ENCODE results near the gene DIS3L2.
"Not testable (repeated sequence)": the region's sequence is repeated elsewhere in the genome, so short reads cannot be mapped to it uniquely, and the experiment has no call there.

The DIS3L2 gene

GRCh38 chr2:231928901-231929725 is 32.4 kb upstream of the DIS3L2 start:
- DNase-seq, result no peak

GRCh38 chr2:231929961-231930592 is 31.4 kb upstream of the DIS3L2 start:
- peak; percentile 74 for DNase-seq

- peak; percentile 85 for DNase-seq
Observed at GRCh38 chr2:231930593-231931281, 30.8 kb upstream of the DIS3L2 start.

DNA sequence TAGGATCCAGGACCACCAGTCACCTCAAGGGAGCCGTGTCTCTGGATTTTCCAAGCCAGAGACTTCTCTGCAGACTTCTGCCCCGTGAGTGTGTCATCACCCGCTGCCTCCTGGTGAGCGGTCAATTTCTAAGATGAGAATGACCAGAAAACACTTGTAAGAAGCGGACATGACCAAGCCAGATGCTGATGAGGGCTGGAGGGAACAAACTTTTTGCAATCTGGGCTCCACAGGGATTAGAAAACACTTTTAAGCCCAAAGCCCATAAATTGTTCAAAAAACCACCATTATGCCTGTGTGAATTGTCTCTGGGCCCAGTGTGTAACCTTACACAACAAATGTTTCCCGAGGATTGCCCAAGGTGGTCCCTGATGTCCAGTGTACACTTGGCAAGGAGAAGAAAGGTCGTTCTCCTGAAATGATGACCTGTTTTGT is 30.0 kb upstream of the DIS3L2 start:
- DNase-seq, result no peak

- DNase-seq, result no peak
Observed at GRCh38 chr2:231932711-231932970, 28.9 kb upstream of the DIS3L2 start.

- peak; percentile 37 for DNase-seq
Observed at GRCh38 chr2:231932985-231933915, 28.3 kb upstream of the DIS3L2 start.

DNA sequence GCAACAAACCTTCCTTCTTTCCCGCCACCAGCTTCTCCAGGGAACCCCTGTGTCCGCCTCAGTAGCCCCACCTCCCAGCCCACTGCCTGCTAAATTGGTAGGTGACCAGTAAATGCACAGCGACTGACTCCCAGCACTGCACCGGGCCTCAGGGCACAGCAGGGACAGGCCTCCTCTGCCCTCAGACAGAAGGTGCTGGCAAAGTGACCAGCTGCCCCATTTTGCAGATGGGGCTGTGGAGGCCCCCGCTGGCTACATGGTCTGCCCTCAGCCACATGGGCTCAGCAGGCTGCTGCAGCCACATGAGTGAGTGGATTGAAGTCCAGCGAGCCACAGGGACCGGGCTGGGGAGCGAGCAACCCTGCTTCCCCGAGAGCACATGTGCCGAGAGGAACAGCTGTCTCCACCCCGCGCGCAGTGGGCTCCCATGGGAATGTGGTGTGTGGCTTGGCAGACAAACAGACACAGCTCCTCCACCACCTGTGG is 27.6 kb upstream of the DIS3L2 start:
- peak; percentile 10 for DNase-seq

DNA sequence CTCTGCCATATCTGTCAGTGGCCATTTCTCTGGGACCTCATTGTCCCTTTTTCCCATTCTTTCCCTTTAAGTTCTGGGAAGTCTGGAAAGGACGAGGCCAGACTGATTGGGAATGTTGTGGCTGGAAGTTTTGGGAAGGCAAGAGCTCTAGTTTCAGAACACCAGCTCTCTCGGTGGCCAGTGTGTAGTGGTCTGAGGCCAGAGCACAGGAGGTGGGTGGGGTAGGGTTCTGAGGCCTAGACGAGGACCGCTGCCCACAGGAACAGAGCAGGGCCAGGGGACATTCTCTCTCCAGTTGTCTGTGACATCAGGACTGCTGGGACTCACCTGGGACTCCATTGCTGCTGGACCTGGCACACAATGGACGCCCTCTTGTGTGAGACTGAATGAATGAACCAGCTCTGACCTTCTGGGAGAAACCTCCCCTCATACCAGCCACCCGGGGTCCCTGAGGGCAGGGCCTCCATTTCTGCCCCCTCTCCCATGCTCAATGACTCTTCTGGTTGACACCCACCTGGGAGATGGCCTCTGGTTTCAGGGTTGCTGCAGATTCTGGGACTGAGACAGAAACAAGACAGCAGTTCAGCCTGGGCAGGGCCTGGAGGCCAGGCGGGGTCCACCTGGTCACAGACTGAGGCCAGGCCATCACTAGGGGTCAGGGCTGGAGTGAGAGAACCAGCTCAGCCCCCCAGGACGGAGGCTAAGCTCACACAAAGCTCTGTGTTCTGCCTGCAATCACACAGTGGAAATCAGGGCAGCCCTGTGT is 26.9 kb upstream of the DIS3L2 start:
- DNase-seq, result no peak

GRCh38 chr2:231935207-231935524 is 26.3 kb upstream of the DIS3L2 start:
- no peak for DNase-seq

DNA sequence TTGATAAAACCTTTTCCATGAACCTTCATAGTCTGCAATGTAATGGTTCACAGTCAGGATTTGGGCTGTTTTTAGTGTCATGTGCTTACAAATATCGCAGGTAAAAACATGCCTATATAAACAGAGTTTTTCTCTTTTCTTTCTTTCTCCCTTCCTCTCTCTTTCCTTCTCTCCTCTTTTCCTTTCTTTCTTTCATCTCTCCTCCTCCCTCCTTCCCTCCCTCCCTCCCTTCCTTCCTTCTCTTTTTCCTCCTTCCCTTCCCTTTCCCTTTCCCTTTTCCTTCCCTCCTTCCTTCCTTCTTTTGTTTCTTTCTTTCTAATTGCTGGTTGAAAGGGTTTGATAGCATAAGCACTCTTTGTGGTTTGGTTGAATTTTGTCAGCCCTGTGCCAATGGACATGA is 25.7 kb upstream of the DIS3L2 start:
- no peak for DNase-seq

GRCh38 chr2:231936491-231936890 is 25.0 kb upstream of the DIS3L2 start:
- no peak for DNase-seq

- DNase-seq, result no peak
Observed at GRCh38 chr2:231937057-231937456, 24.5 kb upstream of the DIS3L2 start.

GRCh38 chr2:231939022-231939421 is 22.5 kb upstream of the DIS3L2 start:
- DNase-seq, result no peak

DNA sequence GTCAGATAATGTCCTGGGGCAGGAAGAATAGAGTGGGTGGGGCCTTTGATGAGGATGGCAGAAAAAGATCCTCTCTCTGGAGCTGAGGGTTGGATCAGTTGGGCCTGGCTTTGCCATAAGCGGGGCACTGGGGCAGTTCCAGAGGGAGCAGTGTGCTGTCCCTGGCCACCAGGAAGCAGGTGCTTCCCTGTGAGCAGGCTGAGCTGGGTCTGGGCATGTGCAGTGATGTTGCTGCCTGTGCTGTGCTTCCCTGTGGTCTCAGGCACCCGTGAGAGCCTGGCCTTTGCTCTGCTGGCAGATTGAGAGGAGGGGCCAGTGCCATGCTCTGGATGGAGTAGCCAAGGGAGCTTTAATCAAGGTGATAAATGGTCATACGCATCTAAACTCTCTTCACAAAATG is 20.7 kb upstream of the DIS3L2 start:
- DNase-seq, result no peak

DNA sequence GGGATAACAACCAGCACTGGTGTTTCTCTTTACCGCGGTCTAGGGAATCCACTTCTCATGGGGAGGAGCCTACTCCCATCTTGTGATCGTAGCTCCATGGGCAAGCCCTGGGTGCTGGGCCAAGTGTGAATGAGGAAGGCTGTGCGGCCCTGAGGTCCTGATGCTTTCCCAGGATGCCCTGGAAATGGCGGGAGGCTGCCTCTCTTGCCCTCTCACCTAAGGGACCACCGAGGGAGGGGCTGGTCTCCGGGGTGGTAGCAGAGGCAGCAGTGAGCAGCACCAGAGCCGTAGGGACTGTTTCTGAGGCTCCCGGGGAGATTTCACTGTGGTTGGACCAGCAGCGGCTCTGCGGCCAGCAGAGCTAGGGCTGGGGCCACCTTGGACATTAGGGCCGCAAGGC is 19.8 kb upstream of the DIS3L2 start:
- DNase-seq, result no peak

- no peak for DNase-seq
Observed at GRCh38 chr2:231942180-231942579, 19.3 kb upstream of the DIS3L2 start.

GRCh38 chr2:231946241-231946814 is 15.2 kb upstream of the DIS3L2 start:
- DNase-seq, result no peak

GRCh38 chr2:231947112-231947511 is 14.4 kb upstream of the DIS3L2 start:
- not testable (repeated sequence) for DNase-seq

GRCh38 chr2:231947694-231948093 is 13.8 kb upstream of the DIS3L2 start:
- no peak for DNase-seq

DNA sequence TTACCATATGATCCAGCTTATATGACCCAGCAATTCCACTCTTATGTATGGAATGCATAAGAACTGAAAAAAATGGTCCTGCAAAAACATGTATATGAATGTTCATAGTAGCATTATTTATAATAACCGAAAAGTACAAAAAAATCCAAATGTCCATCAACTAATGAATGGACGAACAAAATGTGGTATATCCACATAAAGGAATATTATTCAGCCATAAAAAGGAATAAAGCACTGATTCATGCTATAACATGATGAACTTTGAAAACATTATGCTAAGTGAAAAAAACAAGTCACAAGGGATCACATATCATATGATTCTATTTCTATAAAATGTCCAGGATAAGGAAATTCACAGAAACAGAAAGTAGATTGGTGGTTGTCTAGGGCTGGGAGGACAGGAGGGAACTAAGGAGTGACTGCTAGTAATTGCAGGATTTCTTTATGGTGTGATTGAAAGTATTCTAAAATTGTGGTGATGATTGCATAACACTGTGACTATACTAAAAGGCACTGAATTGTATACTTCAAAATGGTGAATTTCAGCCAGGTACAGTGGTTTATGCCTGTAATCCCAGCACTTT is 10.0 kb upstream of the DIS3L2 start:
- no peak for DNase-seq

GRCh38 chr2:231955758-231956472 is 5.6 kb upstream of the DIS3L2 start:
- no peak for DNase-seq

Data from DMS 273 treated with DMSO at 0.1 percent for 48 hours (cell line).